LNCaP clone FGC (cell line): ENCODE results near the gene AIF1L.

Source experiments
- DNase-seq: peaks from one replicate; pipeline ENCODE4 v3.0.0-alpha.2; 2011; ENCODE audit warnings: low read depth
- H3K4me3 ChIP-seq: 2 replicates; pipeline ENCODE4 v1.5.1; 2011; ENCODE audit warnings: mild to moderate bottlenecking, low read depth, low read length, control low read depth
- CTCF ChIP-seq: IDR thresholded peaks from 2 replicates; pipeline ENCODE4 v1.5.1; 2012; ENCODE audit warnings: mild to moderate bottlenecking; ENCODE audit not compliant: control insufficient read depth, insufficient read depth; ENCODE audit errors: extremely low read depth

AIF1L gene

DNA sequence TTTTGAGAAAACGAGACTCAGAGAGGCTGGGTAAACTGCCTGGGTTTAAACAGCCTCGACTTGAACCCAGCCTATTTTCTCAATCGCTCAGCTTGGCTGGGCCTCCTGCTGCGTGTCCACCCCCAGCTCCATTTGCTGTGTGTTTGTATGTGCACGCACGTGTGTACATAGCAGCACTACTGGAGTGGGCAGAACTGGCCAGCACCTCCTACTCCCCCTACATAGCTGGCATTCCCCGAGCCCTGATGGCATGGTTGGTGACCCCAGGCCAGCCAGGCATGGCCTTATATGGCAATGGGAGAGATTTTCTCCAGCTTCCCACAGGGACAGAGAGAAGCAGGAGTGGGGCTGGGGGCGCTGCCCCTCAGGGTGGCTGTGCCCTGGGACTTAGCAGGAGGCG is 4.1 kb downstream of the AIF1L start:
- TF ChIP-seq CTCF: no peak
- H3K4me3 ChIP-seq: no peak overlapping the region
- no peak for DNase-seq

- H3K4me3 ChIP-seq: no peak overlapping the region
- no peak for TF ChIP-seq CTCF
- DNase-seq: no peak
Observed at GRCh38 chr9:131101207-131101964, 5.1 kb downstream of the AIF1L start.

DNA sequence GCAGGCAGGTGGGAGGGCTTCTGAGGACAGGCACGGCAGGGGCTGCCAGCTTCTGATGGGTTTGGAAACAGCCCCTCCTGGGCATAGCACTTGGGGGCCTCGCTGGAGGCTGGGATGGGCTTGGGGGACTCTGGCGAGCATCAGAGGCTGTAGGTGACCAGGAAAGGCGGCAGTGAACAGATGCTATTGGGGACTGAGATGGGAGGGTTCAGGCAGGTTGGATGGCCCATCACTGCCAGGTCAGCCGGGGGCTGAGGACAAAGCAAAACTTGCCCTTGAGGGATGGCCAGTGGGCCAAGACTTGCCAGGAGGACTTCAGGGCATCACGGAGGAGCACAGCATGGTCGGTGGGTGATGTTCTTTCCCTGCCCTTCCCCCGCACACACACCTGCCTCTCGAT is 6.7 kb downstream of the AIF1L start:
- TF ChIP-seq CTCF: no peak
- no peak overlapping the region for H3K4me3 ChIP-seq
- no peak for DNase-seq

GRCh38 chr9:131103535-131103934 is 7.2 kb downstream of the AIF1L start:
- no peak overlapping the region for H3K4me3 ChIP-seq
- no peak for DNase-seq
- TF ChIP-seq CTCF: no peak

GRCh38 chr9:131104016-131104740 is 7.8 kb downstream of the AIF1L start:
- TF ChIP-seq CTCF: no peak
- no peak overlapping the region for H3K4me3 ChIP-seq
- no peak for DNase-seq

DNA sequence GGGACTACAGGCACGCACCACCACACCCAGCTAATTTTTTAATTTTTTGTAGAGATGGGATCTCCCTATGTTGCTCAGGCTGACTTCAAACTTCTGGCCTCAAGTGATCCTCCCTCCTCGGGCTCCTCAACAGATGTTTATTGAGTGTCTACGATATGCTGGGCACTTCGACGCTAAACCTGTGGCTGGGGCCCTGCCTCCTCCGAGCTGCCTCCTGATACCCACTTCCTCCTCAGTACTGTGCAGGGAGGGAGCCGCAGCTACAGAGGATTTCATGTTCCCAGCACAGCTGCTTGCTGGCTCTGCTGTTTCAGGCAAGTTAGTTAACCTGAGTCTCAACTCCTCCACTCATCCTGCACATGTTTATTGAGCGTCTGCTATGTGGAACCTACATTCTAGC is 9.6 kb downstream of the AIF1L start:
- TF ChIP-seq CTCF: no peak
- no peak for DNase-seq

More for the DNA sequence above, 9.6 kb downstream of the AIF1L start:
- no peak overlapping the region for H3K4me3 ChIP-seq
